LNCaP clone FGC (cell line): ENCODE results near the gene SHROOM3.

Experiments
- DNase-seq: peaks from one replicate; pipeline ENCODE4 v3.0.0-alpha.2; 2011; ENCODE audit warnings: low read depth
- H3K4me3 ChIP-seq: 2 replicates; pipeline ENCODE4 v1.5.1; 2011; ENCODE audit warnings: mild to moderate bottlenecking, low read depth, low read length, control low read depth
- TF ChIP-seq, protein P1 (sequence below): IDR thresholded peaks from 2 replicates; pipeline ENCODE4 v1.5.1; 2012; ENCODE audit warnings: mild to moderate bottlenecking; ENCODE audit not compliant: control insufficient read depth, insufficient read depth; ENCODE audit errors: extremely low read depth

Gene SHROOM3

DNA sequence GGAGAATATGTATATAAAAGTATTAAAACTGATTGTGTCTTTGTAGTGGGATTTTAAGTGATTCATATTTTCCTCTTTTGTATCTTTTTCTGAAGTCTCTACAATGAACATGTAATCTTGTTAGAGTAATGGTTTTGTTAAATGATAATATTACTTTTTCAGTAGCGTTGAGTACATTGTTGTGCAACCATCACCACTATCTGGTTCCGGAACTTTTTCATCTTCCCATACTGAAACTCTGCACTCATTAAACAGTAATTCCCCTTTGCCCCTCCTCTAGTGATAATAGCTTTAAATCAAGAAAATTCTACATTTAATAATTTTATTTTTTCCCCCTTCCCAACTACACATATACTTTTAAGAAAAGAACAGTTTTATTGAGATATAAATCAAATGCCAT lies 23.3 kb downstream of the SHROOM3 start:
- TF ChIP-seq, protein P1, sequence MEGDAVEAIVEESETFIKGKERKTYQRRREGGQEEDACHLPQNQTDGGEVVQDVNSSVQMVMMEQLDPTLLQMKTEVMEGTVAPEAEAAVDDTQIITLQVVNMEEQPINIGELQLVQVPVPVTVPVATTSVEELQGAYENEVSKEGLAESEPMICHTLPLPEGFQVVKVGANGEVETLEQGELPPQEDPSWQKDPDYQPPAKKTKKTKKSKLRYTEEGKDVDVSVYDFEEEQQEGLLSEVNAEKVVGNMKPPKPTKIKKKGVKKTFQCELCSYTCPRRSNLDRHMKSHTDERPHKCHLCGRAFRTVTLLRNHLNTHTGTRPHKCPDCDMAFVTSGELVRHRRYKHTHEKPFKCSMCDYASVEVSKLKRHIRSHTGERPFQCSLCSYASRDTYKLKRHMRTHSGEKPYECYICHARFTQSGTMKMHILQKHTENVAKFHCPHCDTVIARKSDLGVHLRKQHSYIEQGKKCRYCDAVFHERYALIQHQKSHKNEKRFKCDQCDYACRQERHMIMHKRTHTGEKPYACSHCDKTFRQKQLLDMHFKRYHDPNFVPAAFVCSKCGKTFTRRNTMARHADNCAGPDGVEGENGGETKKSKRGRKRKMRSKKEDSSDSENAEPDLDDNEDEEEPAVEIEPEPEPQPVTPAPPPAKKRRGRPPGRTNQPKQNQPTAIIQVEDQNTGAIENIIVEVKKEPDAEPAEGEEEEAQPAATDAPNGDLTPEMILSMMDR, result no peak
- no peak overlapping the region for H3K4me3 ChIP-seq
- no peak for DNase-seq

DNA sequence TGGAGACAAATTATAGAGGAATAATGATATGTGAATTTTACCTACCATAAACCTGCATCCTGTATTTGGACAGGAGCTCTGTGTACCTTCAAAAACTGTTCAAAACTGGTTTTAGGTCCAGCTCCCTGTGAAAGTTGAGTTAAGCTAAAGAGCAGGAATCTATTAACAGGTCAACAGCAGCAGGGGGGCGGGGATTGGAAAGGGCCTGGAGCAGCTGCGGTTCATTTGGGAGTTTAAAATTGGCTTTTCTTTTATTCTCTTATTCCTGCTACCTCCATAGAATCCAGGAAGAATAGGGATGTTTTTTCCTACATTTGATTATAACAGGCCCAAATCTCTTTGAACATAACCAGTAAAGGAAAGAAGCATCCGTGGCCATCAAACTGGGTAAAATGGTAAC lies 23.8 kb downstream of the SHROOM3 start:
- DNase-seq, result no peak
- TF ChIP-seq, protein P1, result no peak
- no peak overlapping the region for H3K4me3 ChIP-seq

DNA sequence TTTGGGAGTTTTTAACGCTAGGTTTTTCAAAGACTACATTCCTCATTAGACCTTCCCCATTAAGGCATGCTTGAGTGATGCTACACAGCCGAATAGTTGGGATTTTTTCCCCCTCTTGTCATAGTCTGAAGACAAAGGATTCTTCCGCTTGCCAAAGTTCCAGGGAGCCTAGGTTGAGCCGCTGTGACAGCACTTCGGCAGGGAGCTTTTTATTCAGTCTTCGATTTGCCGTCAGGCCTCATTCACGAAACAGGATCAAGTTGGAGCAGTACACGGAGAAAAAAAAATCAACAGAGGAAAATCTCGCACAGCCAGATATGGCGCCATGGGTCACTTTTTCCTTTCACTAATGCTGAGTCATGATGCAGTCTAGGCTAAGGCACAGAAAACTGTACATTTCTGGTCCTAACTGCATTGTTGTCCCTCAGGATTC lies 24.3 kb downstream of the SHROOM3 start:
- TF ChIP-seq, protein P1, result no peak
- no peak for DNase-seq
- no peak overlapping the region for H3K4me3 ChIP-seq

DNA sequence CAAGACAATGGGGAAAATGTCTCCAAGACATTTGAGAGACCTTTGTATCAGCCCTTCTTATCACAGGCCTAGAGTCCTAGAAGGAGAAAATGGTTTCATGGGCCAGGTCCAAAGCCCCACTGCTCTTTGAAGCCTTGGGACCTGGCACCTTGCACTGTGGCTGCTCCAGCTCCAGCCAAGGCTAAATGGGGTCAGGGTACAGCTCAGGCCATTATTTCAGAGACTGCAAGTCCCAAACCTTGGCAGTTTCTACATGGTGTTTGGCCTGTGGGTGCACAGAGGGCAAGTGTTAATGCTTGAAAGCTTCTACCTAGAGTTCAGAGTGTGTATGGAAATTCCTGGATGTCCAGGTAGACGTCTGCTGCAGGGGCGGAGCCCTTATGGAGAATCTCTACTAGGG lies 28.5 kb downstream of the SHROOM3 start:
- TF ChIP-seq, protein P1, result no peak
- no peak for DNase-seq
- H3K4me3 ChIP-seq, result no peak overlapping the region

DNA sequence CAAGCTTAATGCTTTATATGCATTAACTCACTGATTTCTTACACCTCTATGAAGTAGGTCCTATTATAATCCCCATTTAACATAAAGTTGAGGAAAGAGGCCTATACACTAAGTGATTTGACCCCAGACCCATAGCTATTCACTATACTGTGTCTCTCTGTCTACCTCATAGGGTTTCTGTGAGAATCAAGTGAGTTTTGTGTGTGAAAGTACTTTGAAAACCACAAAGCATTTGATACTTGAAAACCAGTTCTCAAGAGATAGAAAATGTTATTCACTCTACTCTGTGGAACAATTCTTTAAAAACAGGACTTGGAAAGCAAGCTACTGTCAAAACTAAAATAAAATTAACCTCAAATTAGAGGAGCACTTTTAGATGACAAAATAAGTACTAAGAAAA lies 35.0 kb downstream of the SHROOM3 start:
- TF ChIP-seq, protein P1, result no peak
- no peak overlapping the region for H3K4me3 ChIP-seq
- DNase-seq, result no peak

DNA sequence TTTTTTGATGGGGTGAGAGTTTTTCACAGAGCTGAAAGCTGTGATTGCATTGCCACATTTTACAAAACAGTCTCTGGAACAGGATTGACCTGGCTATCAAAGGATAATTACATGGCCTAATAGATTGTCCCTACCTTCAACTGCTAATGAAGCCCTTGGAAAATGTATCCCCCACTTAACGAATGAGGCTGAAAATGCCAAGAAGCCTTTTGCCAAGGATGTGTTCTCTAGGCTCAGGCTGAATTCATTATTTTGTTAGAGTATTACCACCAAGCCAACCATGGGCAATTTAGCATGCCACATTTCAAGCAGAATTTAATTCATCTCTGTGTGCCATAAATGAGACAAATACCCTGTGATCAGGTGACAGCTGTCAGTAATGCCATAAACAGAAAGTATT lies 35.5 kb downstream of the SHROOM3 start:
- TF ChIP-seq, protein P1, result no peak
- H3K4me3 ChIP-seq, result no peak overlapping the region
- DNase-seq, result no peak

DNA sequence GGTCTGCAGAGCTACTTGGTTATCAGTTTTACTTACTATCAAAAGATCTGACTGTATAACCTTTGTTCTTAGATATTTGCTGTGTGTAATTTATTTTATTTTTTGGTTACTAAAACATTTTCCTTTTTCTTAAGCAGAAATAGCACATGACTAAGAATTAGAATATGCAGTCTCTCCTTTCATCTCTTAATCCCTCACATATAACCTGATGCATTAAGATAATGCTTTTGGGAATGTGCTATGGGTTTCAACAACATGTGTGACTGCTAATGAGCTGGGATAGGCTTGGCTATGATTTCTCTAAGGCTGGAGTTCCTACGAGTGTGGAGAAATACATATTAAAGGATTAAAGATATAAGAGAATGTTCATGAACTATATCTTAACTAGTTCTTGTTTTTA lies 41.5 kb downstream of the SHROOM3 start:
- TF ChIP-seq, protein P1, result no peak
- no peak overlapping the region for H3K4me3 ChIP-seq
- DNase-seq, result no peak
